Brain microvascular endothelial cell (primary cell): ENCODE data around the gene KDM5A.
"Not testable (repeated sequence)": the region's sequence is repeated elsewhere in the genome, so short reads cannot be mapped to it uniquely, and the experiment has no call there.

ENCODE experiments used
- DNase-seq: peaks from one replicate; pipeline ENCODE4 v3.0.0-alpha.2; 2020
- H3K27ac ChIP-seq: fragments of 250-450 bp; sonication (Bioruptor Pico); 2 replicates; pipeline ENCODE4 v1.5.1; 2020; ENCODE audit warnings: mild to moderate bottlenecking, moderate library complexity
- H3K27me3 ChIP-seq: fragments of 250-450 bp; sonication (Bioruptor Pico); replicated peaks from 2 replicates; pipeline ENCODE4 v1.5.1; 2020; ENCODE audit warnings: mild to moderate bottlenecking
- H3K36me3 ChIP-seq: fragments of 250-450 bp; sonication (Bioruptor Pico); replicated peaks from 2 replicates; pipeline ENCODE4 v1.5.1; 2020; ENCODE audit warnings: mild to moderate bottlenecking
- H3K4me3 ChIP-seq: 2 replicates; pipeline ENCODE4 v1.5.1; 2011; ENCODE audit warnings: low read depth, mild to moderate bottlenecking, control low read depth, low read length, moderate library complexity
- in situ Hi-C: cut with HindIII; loops from 2 replicates; pipeline ENCODE4 v1.10.0; 2017; ENCODE audit warnings: low sequenced_read_pairs, low pct_ligation_motif_present
- TF ChIP-seq, protein P1 (sequence below): IDR thresholded peaks from 2 replicates; pipeline ENCODE4 v1.5.1; 2011; ENCODE audit warnings: low read depth, mild to moderate bottlenecking, moderate library complexity, low read length, control low read depth, inconsistent platforms; ENCODE audit errors: missing control alignments

The KDM5A gene

DNA sequence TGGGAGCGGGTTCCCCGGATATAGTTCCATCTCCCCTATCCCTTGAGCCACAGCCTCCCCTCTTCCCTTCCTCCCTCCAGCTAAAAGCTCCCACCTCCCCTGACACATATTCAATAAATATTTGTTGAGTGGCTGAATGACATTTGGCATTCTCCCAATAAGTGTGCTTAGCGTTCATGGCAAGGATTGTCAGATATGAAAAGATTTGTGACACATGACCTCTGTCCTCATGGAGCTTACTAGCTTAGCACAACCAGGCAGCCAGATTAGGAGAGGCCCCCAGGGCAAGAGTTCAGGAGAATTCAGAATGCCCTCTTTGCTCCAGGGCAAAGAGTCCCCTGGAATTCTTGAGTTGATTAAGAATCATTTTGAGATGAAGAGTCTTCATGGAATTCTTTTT, 152.7 kb downstream of the KDM5A start:
- TF ChIP-seq, protein P1, sequence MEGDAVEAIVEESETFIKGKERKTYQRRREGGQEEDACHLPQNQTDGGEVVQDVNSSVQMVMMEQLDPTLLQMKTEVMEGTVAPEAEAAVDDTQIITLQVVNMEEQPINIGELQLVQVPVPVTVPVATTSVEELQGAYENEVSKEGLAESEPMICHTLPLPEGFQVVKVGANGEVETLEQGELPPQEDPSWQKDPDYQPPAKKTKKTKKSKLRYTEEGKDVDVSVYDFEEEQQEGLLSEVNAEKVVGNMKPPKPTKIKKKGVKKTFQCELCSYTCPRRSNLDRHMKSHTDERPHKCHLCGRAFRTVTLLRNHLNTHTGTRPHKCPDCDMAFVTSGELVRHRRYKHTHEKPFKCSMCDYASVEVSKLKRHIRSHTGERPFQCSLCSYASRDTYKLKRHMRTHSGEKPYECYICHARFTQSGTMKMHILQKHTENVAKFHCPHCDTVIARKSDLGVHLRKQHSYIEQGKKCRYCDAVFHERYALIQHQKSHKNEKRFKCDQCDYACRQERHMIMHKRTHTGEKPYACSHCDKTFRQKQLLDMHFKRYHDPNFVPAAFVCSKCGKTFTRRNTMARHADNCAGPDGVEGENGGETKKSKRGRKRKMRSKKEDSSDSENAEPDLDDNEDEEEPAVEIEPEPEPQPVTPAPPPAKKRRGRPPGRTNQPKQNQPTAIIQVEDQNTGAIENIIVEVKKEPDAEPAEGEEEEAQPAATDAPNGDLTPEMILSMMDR: no peak
- in situ Hi-C loops: no loop called here
- H3K27me3 ChIP-seq: no peaks in the 10 kb centered on the region
- H3K27ac ChIP-seq: no peak overlapping the region
- DNase-seq: no peak
- H3K36me3 ChIP-seq: no peaks in the 10 kb centered on the region
- no peak overlapping the region for H3K4me3 ChIP-seq

DNA sequence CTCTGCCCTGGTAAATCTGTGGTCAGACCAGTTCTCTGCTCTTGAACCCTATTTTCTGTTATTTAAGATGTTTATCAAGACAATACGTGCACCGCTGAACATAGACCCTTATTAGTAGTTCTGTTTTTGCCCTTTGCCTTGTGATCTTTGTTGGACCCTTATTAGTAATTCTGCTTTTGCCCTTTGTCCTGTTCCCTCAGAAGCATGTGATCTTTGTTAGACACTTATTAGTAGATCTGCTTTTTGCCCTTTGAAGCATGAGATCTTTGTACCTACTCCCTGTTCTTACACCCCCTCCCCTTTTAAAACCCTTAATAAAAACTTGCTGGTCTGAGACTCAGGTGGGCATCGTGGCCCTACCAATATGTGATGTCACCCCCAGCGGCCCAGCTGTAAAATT, 153.2 kb downstream of the KDM5A start:
- H3K27me3 ChIP-seq, DNase-seq, H3K4me3 ChIP-seq, H3K36me3 ChIP-seq, H3K27ac ChIP-seq, in situ Hi-C loops: not testable (repeated sequence)

DNA sequence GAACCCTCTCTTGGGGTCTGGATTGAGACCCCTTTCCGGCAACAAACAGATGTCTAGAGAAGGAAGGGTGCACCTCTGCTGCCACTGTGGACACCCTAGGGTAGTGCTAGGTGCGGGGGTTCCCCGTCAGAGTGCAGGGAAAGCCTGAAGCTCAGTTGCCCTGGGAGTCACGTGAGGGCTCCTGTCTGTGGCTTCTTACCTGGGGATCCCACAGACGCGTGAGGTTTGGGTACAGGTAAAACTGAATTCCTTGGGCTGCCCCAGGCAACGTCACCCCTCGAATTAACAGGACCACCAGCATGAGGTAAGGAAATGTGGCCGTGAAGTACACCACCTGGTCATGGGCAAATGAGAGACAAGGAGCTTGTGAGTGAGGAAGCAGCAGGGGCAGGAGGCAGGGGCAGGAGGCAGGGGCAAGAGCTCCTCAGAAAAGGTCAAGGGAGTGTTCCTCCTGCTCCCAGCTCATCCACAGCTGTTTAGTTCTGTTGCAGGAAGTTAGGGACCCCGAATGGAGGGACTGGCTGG, 154.2 kb downstream of the KDM5A start:
- no peaks in the 10 kb centered on the region for H3K36me3 ChIP-seq
- peaks cover 5% of the 10 kb centered on the region for H3K27me3 ChIP-seq
- no peak overlapping the region for H3K4me3 ChIP-seq
- TF ChIP-seq, protein P1: no peak
- in situ Hi-C loops: no loop called here
- no peak for DNase-seq
- H3K27ac ChIP-seq: no peak overlapping the region

DNA sequence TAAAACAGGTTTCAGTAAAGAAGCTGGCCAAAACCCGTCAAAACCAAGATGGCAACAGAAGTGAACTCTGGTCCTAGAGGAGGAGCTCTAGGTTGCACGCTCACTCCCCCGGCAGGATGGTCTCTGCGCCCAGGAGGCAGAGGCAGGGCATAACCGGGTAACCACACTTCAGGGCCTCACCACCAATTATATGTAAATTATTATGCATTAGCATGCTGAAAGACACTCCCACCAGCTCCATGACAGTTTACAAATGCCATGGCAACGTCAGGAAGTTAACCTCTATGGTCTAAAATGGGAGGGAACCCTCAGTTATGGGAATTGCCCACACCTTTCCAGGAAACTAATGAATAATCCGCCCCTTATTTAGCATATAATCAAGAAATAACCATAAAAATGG, 155.1 kb downstream of the KDM5A start:
- Histone ChIP-seq H3K36me3 (no peaks in the 10 kb centered on the region), H3K4me3 (no peak overlapping the region), H3K27me3 (peaks cover 14% of the 10 kb centered on the region), H3K27ac (no peak overlapping the region)
- TF ChIP-seq, protein P1: no peak
- in situ Hi-C loops: no loop called here
- DNase-seq: no peak

DNA sequence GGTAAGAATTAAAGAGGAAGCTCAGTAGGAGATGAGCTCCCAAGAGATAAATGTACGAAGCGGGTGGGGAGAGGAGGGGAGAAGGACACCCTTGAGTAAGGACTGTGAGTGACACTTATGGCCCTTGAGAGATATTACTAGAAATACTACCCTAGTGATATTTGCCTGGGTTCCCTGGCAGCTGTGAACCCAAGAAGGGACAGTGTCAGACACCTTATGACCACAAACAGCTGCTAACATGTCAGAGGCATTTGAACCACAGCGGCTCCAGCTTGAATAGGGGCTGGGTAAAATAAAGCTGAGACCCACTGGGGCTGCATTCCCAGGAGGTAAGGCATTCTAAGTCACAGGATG, 155.5 kb downstream of the KDM5A start:
- no peak for DNase-seq
- Histone ChIP-seq H3K27me3 (peaks cover 19% of the 10 kb centered on the region), H3K27ac (no peak overlapping the region), H3K4me3 (no peak overlapping the region), H3K36me3 (no peaks in the 10 kb centered on the region)
- in situ Hi-C loops: no loop called here
- TF ChIP-seq, protein P1: no peak

DNA sequence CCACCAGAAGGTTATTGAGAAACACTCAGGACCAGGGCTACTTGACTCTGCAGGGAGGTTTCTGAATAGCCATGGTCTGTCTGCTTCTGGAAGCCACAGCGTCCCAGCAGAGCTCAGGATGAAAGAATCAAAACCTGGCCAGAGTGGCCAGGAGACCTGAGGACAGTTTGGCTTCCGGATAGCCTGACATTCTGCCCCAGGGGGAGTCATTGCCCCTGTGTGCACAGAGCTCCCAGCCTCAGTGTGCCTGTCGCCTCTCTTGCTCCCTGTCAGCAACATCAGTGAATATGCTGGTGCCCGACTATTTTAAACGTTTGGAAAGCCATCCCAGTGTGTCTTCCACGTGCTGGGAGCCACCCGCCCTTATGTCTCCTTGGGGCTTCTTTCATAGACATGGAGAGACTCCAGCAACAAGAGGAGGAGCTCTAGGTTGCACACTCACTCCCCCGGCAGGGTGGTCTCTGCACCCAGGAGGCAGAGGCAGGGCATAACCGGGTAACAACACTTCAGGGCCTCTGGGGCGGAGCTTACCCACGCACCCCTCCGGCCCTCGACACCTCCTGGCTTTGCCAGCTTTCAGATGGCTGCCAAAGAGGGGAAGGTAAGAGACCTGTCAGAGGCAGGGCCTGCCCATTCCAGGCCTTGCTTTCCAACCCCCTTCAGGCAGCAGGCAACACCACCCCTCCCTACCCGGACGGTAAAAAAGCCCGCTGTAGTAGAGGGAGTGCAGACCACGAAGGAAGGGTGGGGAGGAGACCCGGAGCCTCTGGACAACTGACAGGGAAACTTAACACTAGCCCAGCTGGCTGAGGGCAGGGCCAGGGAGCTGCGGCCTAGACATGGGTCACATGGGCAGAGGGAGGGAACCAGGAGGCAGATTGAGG, 156.1 kb downstream of the KDM5A start:
- no peak for DNase-seq
- Histone ChIP-seq H3K36me3 (no peaks in the 10 kb centered on the region), H3K27ac (no peak overlapping the region), H3K27me3 (peaks cover 23% of the 10 kb centered on the region), H3K4me3 (no peak overlapping the region)
- TF ChIP-seq, protein P1: no peak
- in situ Hi-C loops: no loop called here
